Ovary (tissue), 3 donors: Measurements from ENCODE around the gene LRRC71.

Experiments used
- EP300 ChIP-seq: sonication (generic); formaldehyde crosslinking; IDR thresholded peaks from one replicate; pipeline ENCODE4 v1.6.1; 2017; ENCODE audit warnings: antibody characterized with exemption
- POLR2A ChIP-seq: fragments of 450-650 bp; IDR thresholded peaks from one replicate; pipeline ENCODE4 v1.6.1; 2017; ENCODE audit warnings: antibody characterized with exemption, mild to moderate bottlenecking, moderate library complexity
- TF ChIP-seq, protein P1 (sequence below), 3 donors: fragments of 450-650 bp in 2 of 3; fragments of 200-600 bp in 1 of 3; IDR thresholded peaks; one replicate each; pipeline versions ENCODE4 v1.5.1 to v1.8.0; 2016 to 2022; ENCODE audit warnings: antibody characterized with exemption in 3 of 3, mild to moderate bottlenecking in 1 of 3
- donor health status: DM: no; HTN: no; CAD: no.

DNA sequence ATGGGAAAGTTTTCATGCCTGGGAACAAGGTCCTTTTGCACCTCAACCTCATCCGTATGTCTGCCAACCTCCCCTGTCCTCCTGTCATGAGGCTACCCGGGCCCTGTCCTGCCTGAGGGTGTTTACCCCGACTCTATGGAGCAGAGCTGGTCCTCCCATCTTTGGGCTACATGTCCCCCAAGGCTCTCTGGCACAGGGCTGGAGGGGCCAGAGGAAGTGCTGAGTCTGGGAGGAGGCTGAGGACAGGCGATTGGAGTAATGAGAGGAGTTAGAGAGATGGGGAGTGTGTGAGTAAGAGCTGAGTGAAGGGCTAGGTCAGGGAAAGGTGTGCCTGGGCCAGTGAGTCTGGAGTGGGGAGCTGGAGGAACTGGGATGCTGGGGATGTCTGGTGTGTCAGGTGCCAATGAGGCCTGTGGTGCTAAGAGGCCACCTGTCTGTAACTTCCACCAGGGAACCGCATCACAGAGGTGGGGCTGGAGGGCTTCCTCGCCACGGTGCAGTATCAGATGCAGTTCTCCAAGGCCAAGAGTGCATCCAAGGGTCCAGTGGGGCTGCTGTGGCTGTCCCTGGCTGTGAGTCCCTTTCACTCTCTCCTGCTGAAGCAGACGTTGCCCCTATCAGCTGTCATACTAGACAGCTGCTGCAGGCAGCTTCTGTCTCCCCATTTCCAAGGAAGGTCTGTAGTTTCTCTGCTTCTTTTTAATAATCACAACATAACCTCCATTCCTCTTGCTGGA lies 11.7 kb downstream of the LRRC71 start:
- TF ChIP-seq, protein P1, sequence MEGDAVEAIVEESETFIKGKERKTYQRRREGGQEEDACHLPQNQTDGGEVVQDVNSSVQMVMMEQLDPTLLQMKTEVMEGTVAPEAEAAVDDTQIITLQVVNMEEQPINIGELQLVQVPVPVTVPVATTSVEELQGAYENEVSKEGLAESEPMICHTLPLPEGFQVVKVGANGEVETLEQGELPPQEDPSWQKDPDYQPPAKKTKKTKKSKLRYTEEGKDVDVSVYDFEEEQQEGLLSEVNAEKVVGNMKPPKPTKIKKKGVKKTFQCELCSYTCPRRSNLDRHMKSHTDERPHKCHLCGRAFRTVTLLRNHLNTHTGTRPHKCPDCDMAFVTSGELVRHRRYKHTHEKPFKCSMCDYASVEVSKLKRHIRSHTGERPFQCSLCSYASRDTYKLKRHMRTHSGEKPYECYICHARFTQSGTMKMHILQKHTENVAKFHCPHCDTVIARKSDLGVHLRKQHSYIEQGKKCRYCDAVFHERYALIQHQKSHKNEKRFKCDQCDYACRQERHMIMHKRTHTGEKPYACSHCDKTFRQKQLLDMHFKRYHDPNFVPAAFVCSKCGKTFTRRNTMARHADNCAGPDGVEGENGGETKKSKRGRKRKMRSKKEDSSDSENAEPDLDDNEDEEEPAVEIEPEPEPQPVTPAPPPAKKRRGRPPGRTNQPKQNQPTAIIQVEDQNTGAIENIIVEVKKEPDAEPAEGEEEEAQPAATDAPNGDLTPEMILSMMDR (IDR thresholded peaks at IDR 0.05) = no peak
- TF ChIP-seq POLR2A (no peak), EP300 (no peak)
